GM21526 (cell line): ENCODE results near the gene SMG9.

Experiments
- ATAC-seq: cut with Tn5 transposase; IDR thresholded peaks from one replicate; pipeline ENCODE4 v1.9.1; 2021; ENCODE audit warnings: moderate library complexity; ENCODE audit not compliant: unreplicated experiment, low FRiP score

SMG9 gene, protein sequence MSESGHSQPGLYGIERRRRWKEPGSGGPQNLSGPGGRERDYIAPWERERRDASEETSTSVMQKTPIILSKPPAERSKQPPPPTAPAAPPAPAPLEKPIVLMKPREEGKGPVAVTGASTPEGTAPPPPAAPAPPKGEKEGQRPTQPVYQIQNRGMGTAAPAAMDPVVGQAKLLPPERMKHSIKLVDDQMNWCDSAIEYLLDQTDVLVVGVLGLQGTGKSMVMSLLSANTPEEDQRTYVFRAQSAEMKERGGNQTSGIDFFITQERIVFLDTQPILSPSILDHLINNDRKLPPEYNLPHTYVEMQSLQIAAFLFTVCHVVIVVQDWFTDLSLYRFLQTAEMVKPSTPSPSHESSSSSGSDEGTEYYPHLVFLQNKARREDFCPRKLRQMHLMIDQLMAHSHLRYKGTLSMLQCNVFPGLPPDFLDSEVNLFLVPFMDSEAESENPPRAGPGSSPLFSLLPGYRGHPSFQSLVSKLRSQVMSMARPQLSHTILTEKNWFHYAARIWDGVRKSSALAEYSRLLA

DNA sequence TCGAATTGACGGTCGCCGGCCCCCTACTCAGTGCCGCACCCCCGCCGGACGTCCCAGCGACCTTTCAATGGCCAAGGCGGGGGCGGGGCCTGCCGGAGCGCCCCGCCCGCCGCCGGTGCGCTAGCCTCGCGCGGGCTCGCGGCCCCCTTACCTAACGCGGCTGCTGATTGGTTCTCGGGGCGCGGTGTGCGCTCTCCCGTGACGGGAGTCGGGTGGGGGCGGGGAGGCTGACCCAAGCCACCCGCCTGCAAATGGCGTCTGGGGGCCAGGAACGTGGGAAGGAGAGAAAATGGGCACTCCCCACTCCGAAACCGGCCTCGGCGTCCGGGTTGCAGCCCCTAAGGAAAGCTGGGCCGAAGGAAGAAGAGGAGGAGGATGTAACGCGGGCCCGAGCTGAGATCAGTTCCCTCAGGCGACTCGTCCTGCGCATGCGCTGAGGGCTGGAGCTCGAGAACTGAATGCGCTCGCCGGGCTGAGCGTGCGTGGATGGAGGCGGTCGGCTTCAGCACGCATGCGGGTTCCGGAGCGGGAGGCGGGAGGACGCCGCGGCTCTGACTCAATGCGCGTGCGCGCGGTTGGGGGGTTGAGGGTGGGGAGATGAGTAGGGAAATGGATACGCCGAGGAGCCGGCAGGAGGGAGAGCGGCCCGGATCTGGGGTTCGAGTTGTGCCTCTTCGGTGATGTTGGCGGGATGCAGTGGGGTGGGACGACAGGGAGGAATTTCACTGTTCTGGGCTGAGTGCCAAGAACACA, at the start of gene SMG9:
SMG9 (minus strand) TSS at position 460 of the 753 bp plus-strand sequence. CDS start 4,221 bp downstream, outside the sequence.
- ATAC-seq, result peak; percentile 46

DNA sequence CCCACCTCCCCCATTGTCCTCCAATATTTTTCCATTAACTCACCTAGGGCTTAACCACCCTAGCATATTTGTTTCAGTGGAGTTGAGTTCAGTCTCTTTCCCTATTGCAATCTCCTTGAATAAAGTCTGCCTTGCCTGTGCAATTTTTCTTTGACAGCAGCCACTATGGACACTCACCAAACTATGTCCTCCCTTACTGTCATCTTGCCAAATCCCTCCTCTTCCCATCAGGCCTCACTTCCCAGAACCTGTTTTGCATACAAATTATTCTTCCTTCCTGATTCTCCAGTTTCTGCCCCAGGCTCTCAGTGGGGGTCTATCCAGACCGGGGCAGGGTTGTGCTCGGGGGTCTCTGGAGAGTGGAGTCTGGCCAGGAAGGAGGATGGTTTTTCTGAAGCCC, 49.7 kb upstream of the SMG9 start:
- ATAC-seq, result no peak

DNA sequence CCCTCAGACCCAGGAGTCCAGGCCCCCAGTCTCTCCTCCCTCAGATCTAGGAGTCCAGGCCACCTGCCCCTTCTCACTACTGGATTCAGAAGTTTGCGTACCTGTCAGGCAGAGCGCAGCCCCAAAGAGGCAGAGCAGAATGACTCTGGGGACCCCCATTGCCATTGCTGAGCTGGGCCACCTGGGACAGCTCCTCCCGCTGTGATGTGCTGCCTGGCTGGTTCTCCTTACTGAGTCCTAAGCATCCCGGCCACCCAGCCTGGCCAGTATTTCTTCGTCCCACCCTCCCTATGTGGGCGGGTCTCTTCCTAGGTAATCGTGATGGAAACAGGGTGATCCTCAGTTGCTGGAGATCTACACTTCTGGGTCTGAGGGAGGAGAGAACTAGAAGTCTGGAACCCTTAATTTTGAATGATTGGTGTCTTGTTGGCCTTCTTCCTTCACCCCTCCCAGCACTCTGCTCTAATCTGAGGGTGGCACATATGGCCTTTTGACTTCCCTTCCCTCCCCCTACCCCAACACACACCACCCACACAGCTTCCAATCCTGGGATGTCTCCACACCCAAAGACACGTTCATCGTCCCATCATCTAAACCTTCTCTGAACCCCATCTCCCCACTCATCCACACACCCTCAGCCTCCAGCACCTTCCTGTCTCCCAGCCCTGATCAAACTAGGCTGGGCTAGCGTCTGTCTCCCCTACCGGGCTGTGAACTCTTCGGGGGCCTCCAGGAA, 47.6 kb upstream of the SMG9 start, which contains the start of gene LYPD5:
LYPD5 (minus strand) TSS at position 232 of the 736 bp plus-strand sequence; CDS start at position 165, 67 bp downstream.
- ATAC-seq, result no peak

DNA sequence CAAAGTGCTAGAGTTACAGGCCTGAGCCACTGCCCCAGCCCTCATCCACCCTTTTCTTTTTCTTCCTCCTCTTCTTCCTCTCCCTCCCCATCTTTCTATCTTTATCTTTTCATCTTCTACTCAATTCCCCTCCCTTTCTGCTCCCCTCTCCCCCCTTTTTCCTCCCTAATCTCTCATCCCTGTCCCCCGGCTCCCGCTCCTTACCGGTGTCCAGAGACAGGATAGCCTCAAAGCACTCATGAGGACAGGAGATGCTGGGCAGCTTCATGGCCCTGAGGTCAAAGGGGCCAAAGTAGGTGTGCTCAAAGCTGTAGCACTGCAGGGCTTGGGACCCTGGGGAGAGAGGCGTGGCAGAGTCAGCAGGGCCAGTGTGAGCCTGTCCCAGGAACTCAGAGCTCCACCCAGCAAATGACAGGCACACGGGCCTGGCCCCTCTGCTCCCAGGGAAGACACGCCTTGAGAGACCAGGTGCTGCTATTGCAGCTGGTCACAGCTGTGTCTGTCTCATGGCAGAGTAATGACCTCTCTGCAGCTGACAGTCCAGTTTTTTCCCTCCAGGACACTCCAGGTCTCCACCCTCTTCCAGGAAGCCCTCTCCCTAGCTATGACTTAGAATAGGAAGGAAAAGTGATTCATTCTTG, 44.9 kb upstream of the SMG9 start:
- ATAC-seq, result no peak

DNA sequence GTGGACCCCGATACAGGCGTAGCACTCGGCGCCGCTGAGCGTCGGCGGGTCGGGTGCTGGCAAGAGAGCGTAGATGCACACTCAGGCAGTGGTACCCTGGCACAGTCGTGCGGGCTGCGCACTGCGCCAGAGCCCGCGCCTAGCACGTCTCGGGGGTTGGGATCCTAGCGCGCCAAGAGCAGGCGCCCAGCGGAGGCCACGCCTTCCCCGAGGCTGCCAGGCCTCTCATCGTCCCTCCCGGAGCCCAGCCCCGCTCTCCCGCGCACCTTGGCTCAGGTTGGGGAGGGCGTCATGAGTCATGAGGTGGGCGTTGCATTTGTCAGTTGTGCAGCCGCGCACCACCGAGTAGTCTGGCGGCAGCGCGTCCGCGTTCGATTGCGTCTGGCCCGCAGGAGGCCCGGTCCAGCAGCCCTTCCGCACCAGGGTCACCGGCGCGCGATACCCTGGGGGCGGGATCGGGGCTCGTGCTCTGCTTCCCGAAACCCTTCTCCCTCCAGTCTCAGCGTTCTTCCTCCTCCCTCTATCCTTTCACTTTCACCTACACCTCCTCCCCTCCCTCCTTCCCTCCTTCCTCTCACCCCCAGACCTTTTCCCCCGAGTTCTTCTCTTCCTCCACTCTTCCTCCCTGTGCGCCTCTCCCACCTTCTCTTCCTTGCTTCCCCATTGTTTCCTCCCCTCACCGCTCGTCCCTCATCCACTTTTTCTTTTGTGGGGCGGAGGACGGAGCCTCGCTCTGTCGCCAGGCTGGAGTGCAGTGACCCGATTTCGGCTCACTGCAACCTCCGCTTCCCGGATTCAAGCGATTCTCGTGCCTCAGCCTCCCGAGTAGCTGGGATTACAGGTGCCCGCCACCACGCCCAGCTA, 44.0 kb upstream of the SMG9 start:
- no peak for ATAC-seq

DNA sequence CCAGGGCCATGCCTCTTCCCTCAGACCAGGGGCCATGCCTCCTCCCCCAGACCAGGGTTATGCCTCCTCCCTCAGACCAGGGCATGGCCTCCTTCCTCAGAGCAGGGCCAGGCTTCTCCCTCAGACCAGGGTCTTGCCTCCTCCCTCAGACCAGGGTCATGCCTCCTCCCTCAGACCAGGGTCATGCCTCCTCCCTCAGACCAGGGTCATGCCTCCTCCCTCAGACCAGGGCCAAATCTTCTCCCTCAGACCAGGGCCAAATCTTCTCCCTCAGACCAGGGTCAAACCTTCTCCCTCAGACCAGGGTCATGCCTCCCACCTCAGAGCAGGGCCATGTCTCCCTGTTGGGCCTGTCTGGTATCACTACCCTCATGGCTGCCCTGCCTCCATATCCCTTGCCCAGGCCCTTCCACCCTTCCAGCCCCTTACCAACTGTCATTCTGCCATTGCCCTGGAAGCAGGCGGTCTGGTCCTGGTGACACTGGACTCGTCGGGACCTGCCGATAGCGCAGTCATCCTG, 43.3 kb upstream of the SMG9 start:
- ATAC-seq, result no peak

DNA sequence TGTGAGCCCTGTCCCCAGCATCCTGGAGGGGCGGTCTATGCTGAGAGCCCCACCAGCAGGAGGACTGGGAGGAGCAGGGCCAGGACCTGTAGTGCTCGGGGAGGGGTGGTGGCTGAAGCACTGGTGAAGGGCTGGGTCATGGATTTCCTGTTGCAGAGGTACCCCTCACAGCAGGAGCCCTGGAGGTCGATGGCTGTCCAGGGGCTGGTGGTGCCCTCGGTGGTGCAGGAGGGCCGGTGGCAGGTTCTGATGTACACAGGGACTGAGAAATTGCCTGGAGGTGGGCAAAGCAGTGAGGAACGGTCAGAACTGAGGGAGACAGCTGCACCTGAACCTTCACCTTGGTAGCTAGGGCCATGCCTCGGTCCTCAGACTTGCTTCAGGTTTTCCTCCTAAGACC, 42.8 kb upstream of the SMG9 start:
- no peak for ATAC-seq

DNA sequence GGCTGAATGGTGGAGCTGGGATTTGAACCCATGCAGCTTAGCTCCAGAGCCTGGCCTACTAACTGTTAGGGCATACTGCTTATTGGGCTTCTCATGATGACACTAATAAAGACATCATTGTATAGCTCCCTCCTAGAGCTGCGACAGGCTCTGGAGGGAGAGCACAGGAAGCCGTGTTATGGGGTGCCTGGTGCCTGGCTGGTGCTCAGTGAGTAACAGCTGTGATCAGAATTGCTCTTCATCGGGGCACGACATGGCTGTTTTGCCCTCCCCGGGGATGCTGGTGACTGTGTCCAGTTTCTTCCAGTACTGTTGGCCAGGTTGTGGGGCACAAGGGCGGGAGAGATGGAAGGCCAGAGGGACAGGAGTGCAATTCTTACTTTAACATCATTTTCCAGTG, 42.4 kb upstream of the SMG9 start:
- no peak for ATAC-seq

DNA sequence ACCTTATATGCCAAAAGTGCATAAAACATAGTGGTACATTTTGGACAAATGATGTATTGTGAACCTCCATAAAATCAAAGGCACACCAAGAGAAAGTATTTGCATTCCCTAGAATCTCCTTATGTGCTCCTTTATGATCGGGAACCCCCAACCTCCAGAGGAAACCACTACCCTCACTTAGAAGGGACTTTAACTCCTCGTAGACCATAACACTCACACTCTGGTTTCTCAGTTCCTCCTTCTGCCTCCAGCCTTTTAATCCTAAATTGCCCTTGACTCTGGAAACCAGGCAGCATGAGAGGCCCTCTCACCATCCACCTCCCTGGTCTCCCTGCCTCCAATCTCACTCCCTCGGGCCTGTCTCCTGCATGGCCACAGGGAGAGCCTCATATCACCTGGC, 35.8 kb upstream of the SMG9 start:
- no peak for ATAC-seq

DNA sequence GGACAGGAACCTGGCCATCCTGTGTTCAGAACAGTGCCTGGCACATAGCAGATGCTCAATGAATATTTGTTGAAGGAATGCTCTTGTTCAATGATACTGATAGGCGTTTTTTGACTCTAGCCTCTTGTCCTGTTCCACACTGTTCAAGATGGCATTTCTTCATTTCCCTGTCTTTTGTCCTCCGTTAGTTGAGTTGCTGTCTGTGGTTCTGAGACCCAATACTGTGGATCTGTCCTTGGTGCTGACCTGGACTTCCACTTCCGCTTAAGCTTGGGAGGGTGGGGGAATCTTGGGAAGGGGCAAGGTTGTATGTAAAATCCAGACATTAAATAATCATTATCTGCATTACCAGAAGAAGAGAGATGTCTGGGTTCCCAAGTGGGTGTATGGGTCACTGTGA, 34.3 kb upstream of the SMG9 start:
- no peak for ATAC-seq

DNA sequence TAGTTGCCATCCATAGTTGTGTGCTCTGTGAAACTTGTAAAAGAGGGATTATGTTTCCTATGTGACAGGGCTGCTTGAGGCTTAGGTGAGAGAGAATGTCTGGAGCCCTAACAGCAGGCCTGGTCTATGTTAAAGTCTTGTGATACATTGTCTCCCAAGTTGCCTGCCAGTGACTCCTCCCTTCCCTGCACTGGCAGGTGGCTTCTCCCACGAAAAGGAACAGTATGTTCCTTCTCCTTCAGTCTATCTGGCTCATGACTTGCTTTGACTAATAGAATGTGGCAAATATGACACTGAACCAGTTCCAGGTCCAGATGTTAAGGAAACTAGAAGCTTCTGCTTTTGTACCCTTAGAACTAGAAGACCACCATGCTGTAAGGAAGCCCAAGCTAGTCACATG, 31.9 kb upstream of the SMG9 start:
- ATAC-seq, result no peak

DNA sequence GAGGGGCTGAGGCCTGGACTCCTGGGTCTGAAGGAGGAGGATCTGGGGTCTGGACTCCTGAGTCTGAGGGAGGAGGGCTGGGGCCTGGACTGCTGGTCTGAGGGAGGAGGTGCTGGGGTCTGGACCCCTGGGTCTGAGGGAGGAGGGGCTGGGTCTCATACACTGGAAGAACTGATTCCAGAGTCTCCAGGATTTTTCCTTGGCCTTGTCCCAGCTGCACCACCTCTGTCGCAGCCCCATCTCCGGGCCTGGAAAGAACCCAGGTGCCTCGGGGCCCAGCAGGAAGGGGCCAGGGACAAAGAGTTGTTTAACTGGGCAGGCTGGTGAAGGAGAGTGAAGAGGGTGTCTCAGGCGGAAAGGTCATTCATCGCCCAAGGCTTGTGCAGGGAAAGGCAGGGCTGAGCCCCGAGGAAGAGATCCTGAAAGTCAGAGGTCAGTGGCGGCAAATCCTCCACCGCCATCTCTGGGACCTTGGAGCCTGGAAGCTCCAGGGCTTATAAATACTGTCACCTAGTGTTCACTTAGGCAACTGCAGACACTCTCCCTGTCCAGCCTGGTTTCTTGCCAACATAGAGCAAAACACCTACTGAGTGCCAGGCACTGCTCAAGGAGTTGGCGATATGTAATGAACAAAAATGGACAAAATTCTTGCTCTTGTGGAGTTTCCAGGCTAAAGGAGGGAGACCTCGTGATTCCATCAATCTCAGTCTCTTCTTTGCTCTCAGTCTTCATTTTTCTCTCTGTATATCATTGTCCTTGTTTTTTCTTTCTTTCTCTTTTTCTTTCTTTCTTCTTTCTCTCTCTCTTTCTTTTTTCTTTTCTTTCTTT, 30.4 kb upstream of the SMG9 start:
- ATAC-seq, result no peak

DNA sequence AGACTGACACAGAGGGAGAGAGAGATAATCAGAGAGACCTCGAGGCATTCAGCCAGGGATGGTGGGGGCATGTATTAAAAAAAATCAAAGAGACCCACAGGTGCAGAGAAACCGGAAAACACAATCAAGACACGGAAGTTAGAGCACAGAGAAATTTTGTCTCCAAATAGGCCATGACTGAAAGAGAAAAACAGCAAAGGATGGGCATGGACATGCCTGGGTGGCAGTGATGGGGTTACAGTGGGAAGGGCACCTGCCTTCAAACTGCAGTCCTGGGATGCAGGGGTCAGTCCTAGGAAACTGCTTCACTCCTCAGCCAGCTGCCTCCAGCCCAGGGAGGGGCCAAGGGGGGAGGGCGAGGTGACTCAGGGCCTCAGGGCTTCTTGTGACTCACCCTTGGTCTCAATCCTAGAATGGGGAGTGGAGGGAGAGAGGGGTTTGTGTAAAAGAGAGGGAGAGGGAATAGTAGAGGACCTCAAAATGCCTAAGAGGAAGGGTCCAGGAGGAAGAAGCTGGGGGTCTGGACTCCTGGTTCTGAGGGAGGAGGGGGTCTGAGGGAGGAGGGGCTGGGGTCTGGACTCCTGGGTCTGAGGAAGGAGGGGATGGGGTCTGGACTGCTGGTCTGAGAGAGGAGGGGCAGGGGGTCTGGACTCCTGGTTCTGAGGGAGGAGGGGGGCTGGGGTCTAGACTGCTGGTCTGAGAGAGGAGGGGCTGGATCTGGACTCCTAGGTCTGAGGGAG, 29.6 kb upstream of the SMG9 start:
- ATAC-seq, result no peak

DNA sequence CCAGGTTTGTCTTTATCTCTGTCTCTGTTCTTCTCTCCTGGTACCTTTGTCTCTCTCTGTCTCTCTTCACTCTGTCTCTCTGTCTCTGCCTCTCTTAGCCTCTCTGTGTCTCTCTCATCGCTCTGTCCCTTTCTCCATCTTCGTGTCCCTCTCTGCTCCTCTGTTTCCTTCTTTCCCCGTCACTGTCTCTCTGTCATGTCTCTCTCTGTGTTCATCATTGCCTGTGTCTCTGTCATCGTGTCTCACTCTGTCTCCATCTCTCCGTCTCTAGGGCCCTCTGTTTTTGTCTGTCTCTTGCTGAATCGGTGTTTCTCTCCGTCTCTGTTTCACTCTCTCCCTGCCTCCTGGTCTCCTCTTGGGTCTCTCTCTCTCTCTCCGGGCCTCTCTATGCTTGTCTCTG, 28.9 kb upstream of the SMG9 start:
- no peak for ATAC-seq

DNA sequence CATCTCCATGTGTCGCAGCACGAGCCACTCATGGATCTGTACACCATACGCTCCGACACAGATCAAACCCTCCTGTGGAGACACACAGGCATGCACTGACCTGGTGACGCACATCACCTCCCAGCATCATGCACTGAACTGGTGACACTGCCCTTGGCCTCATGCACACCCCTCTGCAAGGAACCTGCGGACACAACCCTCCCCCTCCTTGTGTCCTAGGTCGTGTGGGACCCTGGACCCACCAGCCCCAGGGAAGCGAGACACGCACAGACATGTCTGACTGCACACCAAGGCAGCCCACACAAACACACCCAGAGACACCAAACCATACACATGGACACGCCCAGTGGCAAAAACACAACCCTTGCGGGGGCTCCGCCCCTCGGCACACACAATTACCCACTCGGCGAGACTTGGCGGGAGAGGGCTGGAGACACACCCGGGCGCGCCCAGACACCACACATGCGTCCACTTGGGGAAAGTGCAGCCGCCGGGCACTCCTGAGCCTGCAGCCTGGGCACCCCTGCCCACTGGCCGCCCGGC, 28.0 kb upstream of the SMG9 start:
- no peak for ATAC-seq

DNA sequence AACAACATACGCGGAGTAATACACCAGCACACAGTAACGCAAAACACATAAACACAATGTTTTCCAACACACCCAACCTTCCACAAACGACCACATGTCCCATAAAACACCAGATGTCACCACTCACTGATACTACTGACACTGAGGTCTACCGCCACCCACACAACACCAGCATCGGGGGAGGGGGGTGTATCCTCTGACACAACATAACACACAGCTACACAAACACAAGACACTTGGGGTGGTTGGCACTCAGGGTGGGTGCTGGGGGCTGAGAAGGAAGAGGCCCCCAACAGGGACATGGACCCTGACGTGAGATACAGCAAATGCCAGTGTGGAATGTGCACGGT, 27.5 kb upstream of the SMG9 start:
- ATAC-seq, result no peak

DNA sequence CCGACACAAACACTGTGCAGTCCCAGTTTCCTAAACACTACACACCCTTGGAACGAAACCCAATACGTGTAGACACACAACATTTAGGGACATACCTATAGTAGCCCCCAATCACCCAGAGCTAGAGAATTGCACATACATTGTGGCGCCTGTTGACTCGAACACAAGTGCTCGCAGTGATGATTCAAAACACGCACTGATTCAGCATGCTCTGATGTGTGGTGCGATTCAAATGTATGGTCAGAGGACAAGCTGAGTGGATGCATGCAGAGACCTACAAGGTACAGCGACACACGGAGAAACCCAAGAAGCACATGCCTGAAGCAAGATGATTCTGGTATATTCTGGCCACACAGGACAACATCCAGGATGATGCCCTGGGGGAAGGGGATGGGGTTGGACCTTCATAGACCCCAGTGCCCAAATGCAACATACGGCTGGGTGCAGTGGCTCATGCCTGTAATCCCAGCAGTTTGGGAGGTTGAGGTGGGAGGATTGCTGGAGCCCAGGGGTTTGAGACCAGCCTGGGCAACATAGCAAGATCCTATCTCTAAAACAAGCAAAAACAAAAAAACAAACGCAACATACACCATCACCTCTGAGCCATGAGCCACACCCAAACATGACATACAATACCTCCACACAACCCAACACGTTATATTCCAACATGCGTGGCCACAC, 27.0 kb upstream of the SMG9 start:
- no peak for ATAC-seq
